WTC11 (cell line): Measurements from ENCODE around the gene PATE4. TPM values are rescaled to one million over a fixed set of nuclear protein-coding genes. Genes with fewer than 3 reads are reported as not detected.

Source experiments
- ATAC-seq: fragments of 200-7000 bp; cut with Tn5 transposase; 2 replicates; pipeline ENCODE4 v1.10.0; 2021; ENCODE audit warnings: mild to moderate bottlenecking, moderate library complexity
- CTCF ChIA-PET: fragments of 300-600 bp; sonication (Branson Sonifier 250); formaldehyde crosslinking; loops from one replicate; lab custom pipeline; 2021; ENCODE audit warnings: antibody characterized with exemption; lab: Charles Lee
- POLR2A ChIA-PET: fragments of 350-600 bp; sonication (Branson Sonifier 250); formaldehyde crosslinking; loops from one replicate; lab custom pipeline; 2021; ENCODE audit warnings: antibody characterized with exemption; lab: Charles Lee
- DNase-seq: peaks from one replicate; pipeline ENCODE4 v3.0.0; 2021; ENCODE audit warnings: low spot score
- H3K27ac Mint-ChIP-seq: 2 replicates; pipeline ENCODE4 v1.8.0; 2021; ENCODE audit warnings: mixed read lengths
- H3K27me3 Mint-ChIP-seq: 2 replicates; pipeline ENCODE4 v1.8.0; 2021; ENCODE audit warnings: low read depth, mild to moderate bottlenecking, moderate library complexity, mixed read lengths
- H3K36me3 Mint-ChIP-seq: 2 replicates; pipeline ENCODE4 v1.8.0; 2021; ENCODE audit warnings: mixed read lengths
- H3K4me1 Mint-ChIP-seq: 2 replicates; pipeline ENCODE4 v1.8.0; 2022; ENCODE audit warnings: mixed read lengths
- H3K4me3 Mint-ChIP-seq: 2 replicates; pipeline ENCODE4 v1.8.0; 2021; ENCODE audit warnings: mild to moderate bottlenecking, moderate library complexity, mixed read lengths
- H3K9me3 Mint-ChIP-seq: 2 replicates; pipeline ENCODE4 v1.8.0; 2021; ENCODE audit warnings: mixed read lengths
- GRHL2 ChIP-seq: fragments of 250-450 bp; sonication (Bioruptor Pico); IDR thresholded peaks from 2 replicates; pipeline ENCODE4 v1.8.0; 2022; ENCODE audit warnings: mild to moderate bottlenecking, moderate library complexity; ENCODE audit not compliant: insufficient replicate concordance, severe bottlenecking
- HMGA2 ChIP-seq: fragments of 250-450 bp; sonication (Bioruptor Pico); IDR thresholded peaks from 2 replicates; pipeline ENCODE4 v1.4.0; 2021; ENCODE audit warnings: mild to moderate bottlenecking, moderate library complexity
- KAT7 ChIP-seq: sonication (generic); formaldehyde crosslinking; IDR thresholded peaks from 2 replicates; pipeline ENCODE4 v1.8.1; 2023; ENCODE audit warnings: missing genetic modification reagents, mild to moderate bottlenecking, borderline replicate concordance
- MXD4 ChIP-seq: fragments of 250-450 bp; sonication (Bioruptor Pico); IDR thresholded peaks from 2 replicates; pipeline ENCODE4 v1.8.0; 2021; ENCODE audit warnings: mild to moderate bottlenecking, moderate library complexity, borderline replicate concordance
- MYBL2 ChIP-seq: sonication (generic); formaldehyde crosslinking; IDR thresholded peaks from 2 replicates; pipeline ENCODE4 v1.8.1; 2023; ENCODE audit warnings: mild to moderate bottlenecking, moderate library complexity, missing genetic modification reagents
- NR1H2 ChIP-seq: sonication (generic); formaldehyde crosslinking; IDR thresholded peaks from 2 replicates; pipeline ENCODE4 v1.9.0; 2021; ENCODE audit warnings: mild to moderate bottlenecking, moderate library complexity, missing genetic modification reagents
- RORB ChIP-seq: fragments of 250-450 bp; sonication (Bioruptor Pico); IDR thresholded peaks from 2 replicates; pipeline ENCODE4 v1.9.0; 2021; ENCODE audit warnings: mild to moderate bottlenecking
- SP1 ChIP-seq: sonication (generic); formaldehyde crosslinking; conservative IDR thresholded peaks from 2 replicates; pipeline ENCODE4 v1.8.1; 2022; ENCODE audit warnings: missing genetic modification reagents
- ZNF219 ChIP-seq: sonication (generic); formaldehyde crosslinking; IDR thresholded peaks from 2 replicates; pipeline ENCODE4 v1.8.0; 2023; ENCODE audit warnings: missing genetic modification reagents, mild to moderate bottlenecking, borderline replicate concordance
- ZNF416 ChIP-seq: fragments of 250-450 bp; sonication (Bioruptor Pico); IDR thresholded peaks from 2 replicates; pipeline ENCODE4 v1.9.0; 2021; ENCODE audit warnings: mild to moderate bottlenecking, inconsistent platforms
- total RNA-seq: library from RNA; stranded (reverse); gene quantifications from 3 replicates; pipeline ENCODE4 v1.2.3, GENCODE V29; 2021
- TF ChIP-seq, protein P1 (sequence below): fragments of 250-450 bp; sonication (Bioruptor Pico); IDR thresholded peaks from 2 replicates; pipeline ENCODE4 v1.9.0; 2021; ENCODE audit warnings: moderate library complexity, mild to moderate bottlenecking, inconsistent platforms, borderline replicate concordance
- TF ChIP-seq, protein P2 (sequence below): sonication (generic); formaldehyde crosslinking; IDR thresholded peaks from 2 replicates; pipeline ENCODE4 v1.8.0; 2022; ENCODE audit warnings: missing genetic modification reagents
- TF ChIP-seq, protein P3 (sequence below): sonication (generic); formaldehyde crosslinking; IDR thresholded peaks from 2 replicates; pipeline ENCODE4 v1.8.0; 2023; ENCODE audit warnings: mild to moderate bottlenecking, missing genetic modification reagents
- TF ChIP-seq, protein P4 (sequence below): fragments of 250-450 bp; sonication (Bioruptor Pico); IDR thresholded peaks from 2 replicates; pipeline ENCODE4 v1.8.0; 2021; ENCODE audit warnings: mild to moderate bottlenecking
- TF ChIP-seq, protein P5 (sequence below): fragments of 250-450 bp; sonication (Bioruptor Pico); IDR thresholded peaks from 2 replicates; pipeline ENCODE4 v1.9.0; 2021; ENCODE audit warnings: mild to moderate bottlenecking
- TF ChIP-seq, protein P6 (sequence below): fragments of 250-450 bp; sonication (Bioruptor Pico); IDR thresholded peaks from 2 replicates; pipeline ENCODE4 v1.9.0; 2021; ENCODE audit warnings: mild to moderate bottlenecking, borderline replicate concordance
- TF ChIP-seq, protein P7 (sequence below): sonication (generic); formaldehyde crosslinking; IDR thresholded peaks from 2 replicates; pipeline ENCODE4 v1.8.0; 2022; ENCODE audit warnings: mild to moderate bottlenecking, missing genetic modification reagents

PATE4 gene
- total RNA-seq, 1 experiment from 2014 or later: not detected

DNA sequence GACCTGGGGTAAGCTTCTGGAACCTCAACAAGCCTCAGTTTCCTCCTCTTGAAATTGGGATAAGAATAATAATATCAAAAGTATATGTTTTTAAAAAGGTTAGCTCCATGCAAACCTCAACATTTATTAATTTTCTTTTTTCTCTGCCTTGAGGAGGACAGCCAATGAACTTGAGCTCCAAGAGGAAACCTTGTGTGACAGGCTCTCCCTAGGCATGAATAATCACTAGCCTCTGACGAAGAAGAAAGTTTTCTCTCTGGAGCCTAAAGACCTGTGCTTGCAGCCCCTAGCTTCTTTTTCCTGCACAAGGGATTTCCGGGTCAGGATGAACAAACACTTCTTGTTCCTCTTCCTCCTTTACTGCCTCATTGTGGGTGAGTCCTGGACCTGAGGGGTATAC is 45.3 kb upstream of the PATE4 start, which contains the start of gene PATE3:
PATE3 (plus strand) TSS at position 301 of the 400 bp plus-strand sequence; CDS start at position 326, 25 bp downstream.
- no peak for TF ChIP-seq SP1 (CRISPR knock-in tag)
- TF ChIP-seq MYBL2 (CRISPR knock-in tag): no peak
- TF ChIP-seq RORB (CRISPR knock-in tag): no peak
- POLR2A ChIA-PET: no interaction called here
- Mint-ChIP-seq H3K36me3 (no peaks in the 10 kb centered on the region), H3K27ac (no peak within 1 kb of the TSS), H3K4me3 (no peak within 1 kb of the TSS), H3K27me3 (peaks cover 17% of the 10 kb centered on the region), H3K4me1 (no peaks in the 10 kb centered on the region), H3K9me3 (peaks cover 6% of the 10 kb centered on the region)
- ATAC-seq (no peak), DNase-seq (no peak)
- CTCF ChIA-PET: no interaction called here

DNA sequence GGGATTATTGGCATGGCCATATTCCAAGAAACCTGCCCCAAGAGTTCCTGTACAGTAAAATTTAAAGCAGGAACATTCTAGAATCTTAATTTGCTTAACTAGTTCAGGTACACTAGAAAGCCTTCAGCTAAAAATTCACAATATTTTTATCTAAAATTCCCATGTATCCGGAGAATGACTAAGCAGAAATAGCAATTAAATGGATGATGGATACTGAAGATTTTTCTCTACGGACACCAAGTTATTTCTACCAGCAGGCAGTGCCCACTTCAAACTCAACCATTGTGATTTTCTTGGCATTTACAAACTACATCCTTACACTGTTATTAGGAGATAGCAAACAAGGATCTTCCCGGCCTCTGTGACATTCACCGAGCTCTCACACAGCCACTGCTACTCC is 42.3 kb upstream of the PATE4 start:
- no peak for DNase-seq
- Mint-ChIP-seq H3K36me3 (peaks cover 11% of the 10 kb centered on the region), H3K4me3 (no peak overlapping the region), H3K4me1 (no peaks in the 10 kb centered on the region), H3K27ac (no peak overlapping the region), H3K9me3 (peaks cover 35% of the 10 kb centered on the region), H3K27me3 (peaks cover 4% of the 10 kb centered on the region)
- no peak for ATAC-seq
- POLR2A ChIA-PET: no interaction called here
- CTCF ChIA-PET: interaction anchor here (1.0 kb wide), 1 partner anchor 40 kb away, joined by 3 read pairs; no protein-coding TSS in a partner anchor
- TF ChIP-seq, protein P1, sequence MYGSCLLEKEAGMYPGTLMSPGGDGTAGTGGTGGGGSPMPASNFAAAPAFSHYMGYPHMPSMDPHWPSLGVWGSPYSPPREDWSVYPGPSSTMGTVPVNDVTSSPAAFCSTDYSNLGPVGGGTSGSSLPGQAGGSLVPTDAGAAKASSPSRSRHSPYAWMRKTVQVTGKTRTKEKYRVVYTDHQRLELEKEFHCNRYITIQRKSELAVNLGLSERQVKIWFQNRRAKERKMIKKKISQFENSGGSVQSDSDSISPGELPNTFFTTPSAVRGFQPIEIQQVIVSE (CRISPR knock-in tag): no peak
- TF ChIP-seq HMGA2 (CRISPR knock-in tag) (no peak), MXD4 (CRISPR knock-in tag) (no peak), MYBL2 (CRISPR knock-in tag) (no peak), NR1H2 (no peak), KAT7 (CRISPR knock-in tag) (no peak), GRHL2 (CRISPR knock-in tag) (no peak), ZNF219 (CRISPR knock-in tag) (no peak), SP1 (CRISPR knock-in tag) (no peak), ZNF416 (CRISPR knock-in tag) (no peak)
- TF ChIP-seq, protein P2, sequence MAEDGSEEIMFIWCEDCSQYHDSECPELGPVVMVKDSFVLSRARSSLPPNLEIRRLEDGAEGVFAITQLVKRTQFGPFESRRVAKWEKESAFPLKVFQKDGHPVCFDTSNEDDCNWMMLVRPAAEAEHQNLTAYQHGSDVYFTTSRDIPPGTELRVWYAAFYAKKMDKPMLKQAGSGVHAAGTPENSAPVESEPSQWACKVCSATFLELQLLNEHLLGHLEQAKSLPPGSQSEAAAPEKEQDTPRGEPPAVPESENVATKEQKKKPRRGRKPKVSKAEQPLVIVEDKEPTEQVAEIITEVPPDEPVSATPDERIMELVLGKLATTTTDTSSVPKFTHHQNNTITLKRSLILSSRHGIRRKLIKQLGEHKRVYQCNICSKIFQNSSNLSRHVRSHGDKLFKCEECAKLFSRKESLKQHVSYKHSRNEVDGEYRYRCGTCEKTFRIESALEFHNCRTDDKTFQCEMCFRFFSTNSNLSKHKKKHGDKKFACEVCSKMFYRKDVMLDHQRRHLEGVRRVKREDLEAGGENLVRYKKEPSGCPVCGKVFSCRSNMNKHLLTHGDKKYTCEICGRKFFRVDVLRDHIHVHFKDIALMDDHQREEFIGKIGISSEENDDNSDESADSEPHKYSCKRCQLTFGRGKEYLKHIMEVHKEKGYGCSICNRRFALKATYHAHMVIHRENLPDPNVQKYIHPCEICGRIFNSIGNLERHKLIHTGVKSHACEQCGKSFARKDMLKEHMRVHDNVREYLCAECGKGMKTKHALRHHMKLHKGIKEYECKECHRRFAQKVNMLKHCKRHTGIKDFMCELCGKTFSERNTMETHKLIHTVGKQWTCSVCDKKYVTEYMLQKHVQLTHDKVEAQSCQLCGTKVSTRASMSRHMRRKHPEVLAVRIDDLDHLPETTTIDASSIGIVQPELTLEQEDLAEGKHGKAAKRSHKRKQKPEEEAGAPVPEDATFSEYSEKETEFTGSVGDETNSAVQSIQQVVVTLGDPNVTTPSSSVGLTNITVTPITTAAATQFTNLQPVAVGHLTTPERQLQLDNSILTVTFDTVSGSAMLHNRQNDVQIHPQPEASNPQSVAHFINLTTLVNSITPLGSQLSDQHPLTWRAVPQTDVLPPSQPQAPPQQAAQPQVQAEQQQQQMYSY (CRISPR knock-in tag): no peak
- TF ChIP-seq, protein P3, sequence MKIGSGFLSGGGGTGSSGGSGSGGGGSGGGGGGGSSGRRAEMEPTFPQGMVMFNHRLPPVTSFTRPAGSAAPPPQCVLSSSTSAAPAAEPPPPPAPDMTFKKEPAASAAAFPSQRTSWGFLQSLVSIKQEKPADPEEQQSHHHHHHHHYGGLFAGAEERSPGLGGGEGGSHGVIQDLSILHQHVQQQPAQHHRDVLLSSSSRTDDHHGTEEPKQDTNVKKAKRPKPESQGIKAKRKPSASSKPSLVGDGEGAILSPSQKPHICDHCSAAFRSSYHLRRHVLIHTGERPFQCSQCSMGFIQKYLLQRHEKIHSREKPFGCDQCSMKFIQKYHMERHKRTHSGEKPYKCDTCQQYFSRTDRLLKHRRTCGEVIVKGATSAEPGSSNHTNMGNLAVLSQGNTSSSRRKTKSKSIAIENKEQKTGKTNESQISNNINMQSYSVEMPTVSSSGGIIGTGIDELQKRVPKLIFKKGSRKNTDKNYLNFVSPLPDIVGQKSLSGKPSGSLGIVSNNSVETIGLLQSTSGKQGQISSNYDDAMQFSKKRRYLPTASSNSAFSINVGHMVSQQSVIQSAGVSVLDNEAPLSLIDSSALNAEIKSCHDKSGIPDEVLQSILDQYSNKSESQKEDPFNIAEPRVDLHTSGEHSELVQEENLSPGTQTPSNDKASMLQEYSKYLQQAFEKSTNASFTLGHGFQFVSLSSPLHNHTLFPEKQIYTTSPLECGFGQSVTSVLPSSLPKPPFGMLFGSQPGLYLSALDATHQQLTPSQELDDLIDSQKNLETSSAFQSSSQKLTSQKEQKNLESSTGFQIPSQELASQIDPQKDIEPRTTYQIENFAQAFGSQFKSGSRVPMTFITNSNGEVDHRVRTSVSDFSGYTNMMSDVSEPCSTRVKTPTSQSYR (CRISPR knock-in tag): no peak
- TF ChIP-seq, protein P4, sequence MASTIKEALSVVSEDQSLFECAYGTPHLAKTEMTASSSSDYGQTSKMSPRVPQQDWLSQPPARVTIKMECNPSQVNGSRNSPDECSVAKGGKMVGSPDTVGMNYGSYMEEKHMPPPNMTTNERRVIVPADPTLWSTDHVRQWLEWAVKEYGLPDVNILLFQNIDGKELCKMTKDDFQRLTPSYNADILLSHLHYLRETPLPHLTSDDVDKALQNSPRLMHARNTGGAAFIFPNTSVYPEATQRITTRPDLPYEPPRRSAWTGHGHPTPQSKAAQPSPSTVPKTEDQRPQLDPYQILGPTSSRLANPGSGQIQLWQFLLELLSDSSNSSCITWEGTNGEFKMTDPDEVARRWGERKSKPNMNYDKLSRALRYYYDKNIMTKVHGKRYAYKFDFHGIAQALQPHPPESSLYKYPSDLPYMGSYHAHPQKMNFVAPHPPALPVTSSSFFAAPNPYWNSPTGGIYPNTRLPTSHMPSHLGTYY (CRISPR knock-in tag): no peak
- TF ChIP-seq, protein P5, sequence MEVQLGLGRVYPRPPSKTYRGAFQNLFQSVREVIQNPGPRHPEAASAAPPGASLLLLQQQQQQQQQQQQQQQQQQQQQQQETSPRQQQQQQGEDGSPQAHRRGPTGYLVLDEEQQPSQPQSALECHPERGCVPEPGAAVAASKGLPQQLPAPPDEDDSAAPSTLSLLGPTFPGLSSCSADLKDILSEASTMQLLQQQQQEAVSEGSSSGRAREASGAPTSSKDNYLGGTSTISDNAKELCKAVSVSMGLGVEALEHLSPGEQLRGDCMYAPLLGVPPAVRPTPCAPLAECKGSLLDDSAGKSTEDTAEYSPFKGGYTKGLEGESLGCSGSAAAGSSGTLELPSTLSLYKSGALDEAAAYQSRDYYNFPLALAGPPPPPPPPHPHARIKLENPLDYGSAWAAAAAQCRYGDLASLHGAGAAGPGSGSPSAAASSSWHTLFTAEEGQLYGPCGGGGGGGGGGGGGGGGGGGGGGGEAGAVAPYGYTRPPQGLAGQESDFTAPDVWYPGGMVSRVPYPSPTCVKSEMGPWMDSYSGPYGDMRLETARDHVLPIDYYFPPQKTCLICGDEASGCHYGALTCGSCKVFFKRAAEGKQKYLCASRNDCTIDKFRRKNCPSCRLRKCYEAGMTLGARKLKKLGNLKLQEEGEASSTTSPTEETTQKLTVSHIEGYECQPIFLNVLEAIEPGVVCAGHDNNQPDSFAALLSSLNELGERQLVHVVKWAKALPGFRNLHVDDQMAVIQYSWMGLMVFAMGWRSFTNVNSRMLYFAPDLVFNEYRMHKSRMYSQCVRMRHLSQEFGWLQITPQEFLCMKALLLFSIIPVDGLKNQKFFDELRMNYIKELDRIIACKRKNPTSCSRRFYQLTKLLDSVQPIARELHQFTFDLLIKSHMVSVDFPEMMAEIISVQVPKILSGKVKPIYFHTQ (CRISPR knock-in tag): no peak
- TF ChIP-seq, protein P6, sequence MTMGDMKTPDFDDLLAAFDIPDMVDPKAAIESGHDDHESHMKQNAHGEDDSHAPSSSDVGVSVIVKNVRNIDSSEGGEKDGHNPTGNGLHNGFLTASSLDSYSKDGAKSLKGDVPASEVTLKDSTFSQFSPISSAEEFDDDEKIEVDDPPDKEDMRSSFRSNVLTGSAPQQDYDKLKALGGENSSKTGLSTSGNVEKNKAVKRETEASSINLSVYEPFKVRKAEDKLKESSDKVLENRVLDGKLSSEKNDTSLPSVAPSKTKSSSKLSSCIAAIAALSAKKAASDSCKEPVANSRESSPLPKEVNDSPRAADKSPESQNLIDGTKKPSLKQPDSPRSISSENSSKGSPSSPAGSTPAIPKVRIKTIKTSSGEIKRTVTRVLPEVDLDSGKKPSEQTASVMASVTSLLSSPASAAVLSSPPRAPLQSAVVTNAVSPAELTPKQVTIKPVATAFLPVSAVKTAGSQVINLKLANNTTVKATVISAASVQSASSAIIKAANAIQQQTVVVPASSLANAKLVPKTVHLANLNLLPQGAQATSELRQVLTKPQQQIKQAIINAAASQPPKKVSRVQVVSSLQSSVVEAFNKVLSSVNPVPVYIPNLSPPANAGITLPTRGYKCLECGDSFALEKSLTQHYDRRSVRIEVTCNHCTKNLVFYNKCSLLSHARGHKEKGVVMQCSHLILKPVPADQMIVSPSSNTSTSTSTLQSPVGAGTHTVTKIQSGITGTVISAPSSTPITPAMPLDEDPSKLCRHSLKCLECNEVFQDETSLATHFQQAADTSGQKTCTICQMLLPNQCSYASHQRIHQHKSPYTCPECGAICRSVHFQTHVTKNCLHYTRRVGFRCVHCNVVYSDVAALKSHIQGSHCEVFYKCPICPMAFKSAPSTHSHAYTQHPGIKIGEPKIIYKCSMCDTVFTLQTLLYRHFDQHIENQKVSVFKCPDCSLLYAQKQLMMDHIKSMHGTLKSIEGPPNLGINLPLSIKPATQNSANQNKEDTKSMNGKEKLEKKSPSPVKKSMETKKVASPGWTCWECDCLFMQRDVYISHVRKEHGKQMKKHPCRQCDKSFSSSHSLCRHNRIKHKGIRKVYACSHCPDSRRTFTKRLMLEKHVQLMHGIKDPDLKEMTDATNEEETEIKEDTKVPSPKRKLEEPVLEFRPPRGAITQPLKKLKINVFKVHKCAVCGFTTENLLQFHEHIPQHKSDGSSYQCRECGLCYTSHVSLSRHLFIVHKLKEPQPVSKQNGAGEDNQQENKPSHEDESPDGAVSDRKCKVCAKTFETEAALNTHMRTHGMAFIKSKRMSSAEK (CRISPR knock-in tag): no peak
- TF ChIP-seq, protein P7, sequence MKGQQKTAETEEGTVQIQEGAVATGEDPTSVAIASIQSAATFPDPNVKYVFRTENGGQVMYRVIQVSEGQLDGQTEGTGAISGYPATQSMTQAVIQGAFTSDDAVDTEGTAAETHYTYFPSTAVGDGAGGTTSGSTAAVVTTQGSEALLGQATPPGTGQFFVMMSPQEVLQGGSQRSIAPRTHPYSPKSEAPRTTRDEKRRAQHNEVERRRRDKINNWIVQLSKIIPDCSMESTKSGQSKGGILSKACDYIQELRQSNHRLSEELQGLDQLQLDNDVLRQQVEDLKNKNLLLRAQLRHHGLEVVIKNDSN (CRISPR knock-in tag): no peak
